Fibroblast of gingiva (primary cell): ENCODE results near the gene SMG6.
"Not testable (repeated sequence)": the region's sequence is repeated elsewhere in the genome, so short reads cannot be mapped to it uniquely, and the experiment has no call there.

Experiments
- DNase-seq: peaks from one replicate; pipeline ENCODE4 v3.0.0-alpha.2; 2011; ENCODE audit warnings: low read depth

Gene SMG6

DNA sequence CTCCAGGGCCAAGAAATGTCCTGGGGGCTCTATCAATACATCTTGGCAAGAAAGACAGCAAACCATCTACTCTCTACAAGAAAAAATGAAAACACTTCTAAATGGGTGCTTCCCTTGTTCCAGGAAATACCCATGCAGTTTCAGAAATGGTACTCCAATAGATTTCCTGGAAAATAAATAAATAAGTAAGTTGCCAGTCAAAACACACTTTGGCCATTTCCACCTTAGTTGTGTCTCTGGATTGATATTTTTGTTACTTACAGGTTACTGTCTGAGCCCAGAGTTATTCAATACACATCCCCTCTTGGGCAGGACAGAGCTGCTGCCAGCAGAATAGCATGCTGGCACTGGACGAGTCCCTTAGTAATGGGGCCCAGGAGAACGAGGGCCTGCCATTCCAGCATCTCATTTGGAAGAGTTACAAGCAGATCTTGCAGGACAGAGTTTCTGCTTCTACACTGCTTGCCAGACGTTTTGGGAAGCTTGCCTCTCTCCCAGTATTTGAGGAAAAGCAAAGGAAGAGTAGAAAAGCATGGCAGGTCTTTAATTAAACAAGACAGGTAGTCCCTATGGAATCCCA lies 100.5 kb downstream of the SMG6 start:
- no peak for DNase-seq

DNA sequence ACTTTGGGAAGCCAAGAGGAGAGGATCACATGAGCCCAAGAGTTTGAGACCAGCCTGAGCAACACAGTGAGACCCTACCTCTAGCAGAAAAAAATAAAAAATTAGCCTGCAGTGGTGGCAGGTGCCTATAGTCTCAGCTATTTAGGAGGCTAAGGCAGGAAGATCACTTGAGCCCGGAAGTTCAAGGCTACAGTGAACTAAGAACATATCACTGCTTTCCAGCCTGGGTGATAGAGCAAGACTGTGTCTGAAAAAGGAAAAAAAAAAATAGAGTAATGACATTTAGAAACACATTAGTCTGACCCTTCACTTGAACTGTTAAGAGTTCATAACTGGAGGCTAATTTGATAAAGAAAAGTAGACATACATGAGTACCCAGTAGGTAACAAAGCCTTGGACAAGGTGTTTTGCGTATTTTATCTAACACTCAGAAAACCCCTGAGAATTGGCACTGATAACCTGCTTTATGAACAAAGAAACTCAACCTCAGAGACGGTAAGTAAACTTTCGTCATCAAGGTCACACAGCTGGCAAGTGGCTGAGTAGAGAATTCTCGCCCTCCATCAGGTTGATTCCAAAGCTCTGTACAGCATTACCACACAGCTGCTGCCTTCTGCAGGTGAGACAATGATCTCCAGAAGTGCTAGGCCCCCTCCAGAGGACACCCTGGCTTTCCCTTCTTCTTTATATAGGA lies 101.1 kb downstream of the SMG6 start:
- no peak for DNase-seq

DNA sequence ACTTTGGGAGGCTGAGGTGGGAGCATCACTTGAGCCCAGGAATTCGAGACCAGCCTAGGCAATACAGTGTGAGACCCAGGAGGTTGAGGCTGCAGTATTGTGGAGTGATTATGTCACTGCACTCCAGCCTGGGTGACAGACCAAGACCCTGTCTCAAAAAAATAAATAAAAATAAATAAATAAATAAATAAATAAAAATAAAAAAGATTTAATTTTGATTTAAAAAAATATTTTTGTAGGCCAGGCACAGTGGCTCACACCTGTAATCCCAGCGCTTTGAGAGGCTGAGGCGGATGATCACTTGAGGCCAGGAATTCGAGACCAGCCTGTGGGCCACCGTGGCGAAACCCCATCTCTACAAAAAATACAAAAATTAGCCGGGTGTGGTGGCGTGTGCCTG lies 104.2 kb downstream of the SMG6 start:
- DNase-seq: not testable (repeated sequence)

DNA sequence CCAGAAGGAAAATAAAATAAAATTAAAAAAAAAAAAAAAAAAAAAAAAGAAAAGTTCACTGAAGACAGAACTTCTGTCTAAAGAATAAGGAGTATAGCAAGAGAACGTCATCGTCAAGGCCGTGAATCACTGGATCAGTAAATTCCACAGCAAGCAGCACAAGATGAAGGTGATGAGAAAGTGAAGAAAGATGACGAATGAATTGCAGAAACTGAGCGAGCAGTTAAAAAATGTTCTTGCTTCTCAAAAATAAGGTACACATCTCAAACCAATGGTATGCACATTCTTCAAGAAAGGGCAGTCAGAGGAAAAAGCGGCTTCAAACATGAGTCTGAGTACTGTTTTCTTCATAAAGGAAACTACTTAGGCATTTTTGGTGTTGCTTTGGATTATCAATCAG lies 104.7 kb downstream of the SMG6 start:
- no peak for DNase-seq

DNA sequence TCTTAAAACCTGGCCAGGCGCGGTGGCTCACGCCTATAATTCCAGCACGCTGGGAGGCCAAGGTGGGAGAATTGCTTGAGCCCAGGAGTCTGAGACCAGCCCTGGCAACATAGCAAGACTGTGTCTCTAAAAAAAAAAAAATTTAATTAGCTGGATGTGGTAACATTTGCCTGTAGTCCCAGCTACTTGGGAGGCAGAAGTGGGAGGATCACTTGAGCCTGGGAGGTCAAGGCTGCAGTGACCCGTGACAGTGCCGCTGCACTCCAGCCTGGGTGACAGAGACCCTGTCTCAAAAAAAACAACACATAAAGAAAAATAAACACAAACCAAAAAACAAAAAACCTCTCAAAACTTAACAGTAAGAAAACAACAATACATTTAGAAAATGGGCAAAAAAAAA lies 106.3 kb downstream of the SMG6 start:
- DNase-seq: no peak

DNA sequence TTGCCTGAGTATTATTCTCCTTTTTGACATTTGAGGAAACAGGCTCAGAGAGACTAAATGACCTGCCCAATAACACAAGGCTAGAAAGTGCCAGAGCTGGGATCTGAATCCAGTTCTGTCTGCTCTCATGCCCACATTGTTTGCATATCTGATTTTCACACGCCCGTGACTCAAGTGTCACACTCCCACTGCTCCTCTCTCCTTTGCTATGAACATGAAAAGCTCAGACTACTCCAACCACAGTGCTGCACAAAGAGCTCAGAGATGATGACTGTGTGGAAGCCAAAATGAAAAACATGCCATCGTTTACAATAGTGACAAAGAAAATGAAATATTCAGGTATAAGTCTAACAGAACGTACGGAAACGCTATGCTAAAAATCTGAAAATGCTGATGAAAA lies 107.9 kb downstream of the SMG6 start:
- DNase-seq: peak; percentile 30

DNA sequence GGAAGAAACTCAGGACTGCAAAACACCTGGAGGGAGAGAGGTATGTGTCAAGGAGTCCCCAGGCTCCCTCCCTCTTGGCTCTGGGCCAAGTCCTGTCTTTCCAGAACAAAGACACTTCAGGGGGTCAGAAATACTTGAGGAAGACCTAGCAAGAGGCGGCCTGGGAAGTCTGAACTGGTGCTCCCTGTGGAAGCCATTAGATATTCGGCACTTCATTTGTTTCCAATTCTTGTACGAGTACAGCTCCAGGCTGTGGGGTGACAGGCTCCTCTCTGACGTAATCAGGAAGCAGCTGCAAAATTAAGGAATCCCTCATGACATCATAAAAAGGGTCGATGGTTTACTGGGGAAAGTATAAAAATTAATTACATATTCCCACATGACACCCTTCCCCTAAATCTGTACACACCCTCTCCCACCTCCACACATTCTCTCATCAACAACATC lies 108.7 kb downstream of the SMG6 start:
- no peak for DNase-seq

DNA sequence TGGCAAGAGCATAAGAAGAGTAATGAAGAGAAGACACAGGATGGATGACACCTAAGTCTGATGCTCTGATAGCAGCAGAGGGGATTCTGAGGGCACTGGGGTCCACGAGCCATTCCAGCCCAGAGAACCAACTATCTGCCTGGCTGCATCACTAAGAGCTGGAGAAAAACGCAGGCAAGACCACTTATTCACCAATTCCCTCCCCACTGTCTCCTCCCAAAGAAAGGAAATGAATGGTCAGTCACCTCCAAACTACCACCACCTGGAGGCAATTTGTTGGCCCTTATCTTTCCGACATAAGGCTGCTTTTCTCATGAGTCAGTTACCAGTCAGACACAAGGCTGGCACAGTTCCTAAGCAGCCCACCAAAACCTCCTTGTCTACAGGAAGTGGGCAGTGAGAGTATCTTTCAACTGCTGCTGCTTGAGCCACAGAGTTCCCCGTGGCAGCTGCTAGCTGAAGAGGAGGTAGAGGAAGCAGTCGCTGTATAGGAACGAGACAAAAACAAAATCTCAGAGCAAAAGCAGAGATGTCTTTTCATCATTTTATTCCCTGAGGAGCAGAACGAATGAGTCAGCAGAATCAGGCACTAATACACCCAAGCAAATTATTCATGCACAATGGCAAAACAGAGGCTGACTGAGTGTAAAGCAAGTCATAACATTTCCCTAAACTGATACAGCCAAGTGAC lies 111.1 kb downstream of the SMG6 start:
- DNase-seq: peak; percentile 74

DNA sequence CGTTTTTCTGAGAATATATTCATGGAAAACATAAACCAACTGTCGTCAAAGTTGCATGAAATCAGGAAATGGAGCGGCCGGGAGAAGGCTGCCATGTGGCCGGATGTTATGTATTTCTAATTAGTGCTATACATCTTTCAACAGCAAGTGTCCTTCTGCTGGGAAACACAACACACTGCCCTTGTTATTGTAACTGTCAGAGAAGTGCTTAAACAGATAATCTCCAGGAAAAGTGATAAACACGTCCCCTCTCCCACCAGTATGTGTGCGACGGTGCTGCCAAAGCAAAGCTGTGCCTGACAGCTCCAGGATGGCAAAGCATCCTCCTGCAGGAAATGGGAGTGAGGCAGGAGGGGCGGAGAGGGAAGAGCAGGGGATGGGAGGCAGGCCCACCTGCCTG lies 111.8 kb downstream of the SMG6 start:
- DNase-seq: no peak

DNA sequence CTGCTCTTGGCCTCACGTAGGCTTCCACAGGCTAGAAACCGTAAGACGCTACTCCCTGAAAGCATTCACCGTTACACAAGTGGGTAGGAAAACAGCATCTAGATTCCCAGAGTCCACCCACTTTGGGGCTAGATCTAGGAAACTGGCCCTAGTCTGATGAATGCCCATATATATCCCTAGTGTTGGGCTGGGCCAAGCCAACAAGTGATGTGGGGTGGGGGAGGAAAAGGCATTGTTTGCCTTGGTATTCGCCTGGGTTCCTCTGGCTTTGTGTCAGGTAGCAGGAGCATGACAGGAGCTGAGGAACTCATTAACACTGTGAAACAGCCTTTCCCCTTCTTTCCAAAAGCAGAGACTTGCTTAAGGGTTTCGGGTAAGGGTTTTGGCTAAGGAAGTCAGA lies 112.4 kb downstream of the SMG6 start:
- no peak for DNase-seq

DNA sequence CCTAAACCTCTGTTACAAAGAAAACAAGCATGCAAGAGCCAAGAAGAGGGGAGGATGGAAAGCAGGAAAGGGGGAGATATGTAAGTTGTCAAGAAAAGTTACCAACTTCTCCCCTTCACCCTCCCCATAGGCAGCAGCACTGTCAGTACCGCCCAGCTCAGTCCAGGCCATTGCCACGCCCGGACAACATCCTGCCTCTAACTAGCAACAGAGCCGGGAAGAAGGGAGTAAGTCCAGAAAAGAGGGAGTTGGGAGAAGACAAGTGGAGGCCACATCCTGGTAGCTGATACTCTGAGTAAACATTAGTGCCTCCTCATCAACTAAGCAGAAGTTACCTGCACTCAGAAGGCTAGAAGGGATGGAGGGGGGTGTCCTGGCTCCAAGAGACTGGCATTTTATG lies 113.6 kb downstream of the SMG6 start:
- DNase-seq: peak; percentile 25

DNA sequence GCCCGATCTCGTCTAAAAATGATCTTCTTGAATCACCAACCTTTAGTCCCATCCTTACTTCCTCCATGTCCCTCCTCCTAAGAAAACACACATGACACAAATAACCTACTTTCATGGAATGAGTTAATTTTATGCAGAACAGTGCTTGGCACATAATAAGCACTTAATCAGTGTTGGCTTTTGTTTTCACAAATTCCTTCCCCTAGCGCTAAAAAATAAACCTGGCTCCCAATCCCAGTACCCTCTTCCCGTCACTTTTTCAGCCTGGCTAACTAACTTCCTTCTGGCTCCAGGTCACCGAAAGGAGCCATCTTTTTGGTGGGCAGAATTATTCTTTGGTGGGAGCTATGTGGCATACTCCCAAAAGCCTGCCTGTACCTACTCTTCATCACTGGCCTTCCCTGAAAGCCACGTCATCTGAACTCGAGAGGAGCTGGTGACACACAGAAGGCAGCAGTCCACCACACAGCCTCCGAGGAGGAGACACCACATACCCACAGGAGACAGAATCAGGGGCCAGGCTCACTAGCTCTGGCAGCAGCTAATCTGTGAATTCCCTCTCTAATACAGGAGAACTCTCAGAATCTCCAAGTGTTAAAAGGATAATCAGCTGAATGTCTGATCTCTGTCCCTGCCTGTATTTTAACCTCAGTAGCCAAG lies 114.5 kb downstream of the SMG6 start:
- no peak for DNase-seq

DNA sequence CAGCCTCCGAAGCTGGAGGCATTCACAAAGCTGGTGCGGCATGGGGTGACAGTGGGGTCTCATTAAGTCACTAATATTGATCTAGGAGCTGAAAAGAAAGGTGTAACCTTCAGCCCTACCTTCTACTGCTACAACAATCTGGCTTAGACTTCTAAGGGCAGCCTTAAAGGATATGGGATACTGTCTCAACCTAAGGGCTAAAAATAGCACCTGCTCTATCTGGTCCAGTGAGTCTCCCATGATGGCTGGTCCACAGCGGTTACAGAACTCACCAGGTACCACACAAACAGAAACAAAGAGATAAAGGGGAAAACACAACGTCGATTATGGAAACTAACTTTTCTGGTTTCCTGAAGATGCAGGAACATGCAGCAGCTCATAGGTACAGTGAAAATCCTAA lies 115.8 kb downstream of the SMG6 start:
- no peak for DNase-seq

DNA sequence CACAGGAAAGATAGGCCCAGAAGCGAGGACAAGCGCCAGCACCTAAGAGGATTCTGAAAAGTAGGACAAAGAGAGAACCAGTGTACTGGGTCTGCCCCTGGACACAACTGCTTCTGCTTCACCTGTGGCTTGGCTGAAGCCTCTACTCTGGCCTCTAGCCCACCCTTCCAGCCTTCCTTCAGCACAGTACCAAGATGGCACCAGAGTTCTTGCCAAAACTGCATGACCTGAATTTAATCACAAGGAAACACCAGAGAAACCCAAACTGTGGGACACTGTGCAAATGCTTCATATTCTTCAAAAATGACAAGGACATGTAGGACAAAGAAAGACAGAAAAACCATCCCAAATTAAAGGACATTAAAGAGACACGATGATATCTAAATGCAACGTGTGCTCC lies 116.6 kb downstream of the SMG6 start:
- no peak for DNase-seq

DNA sequence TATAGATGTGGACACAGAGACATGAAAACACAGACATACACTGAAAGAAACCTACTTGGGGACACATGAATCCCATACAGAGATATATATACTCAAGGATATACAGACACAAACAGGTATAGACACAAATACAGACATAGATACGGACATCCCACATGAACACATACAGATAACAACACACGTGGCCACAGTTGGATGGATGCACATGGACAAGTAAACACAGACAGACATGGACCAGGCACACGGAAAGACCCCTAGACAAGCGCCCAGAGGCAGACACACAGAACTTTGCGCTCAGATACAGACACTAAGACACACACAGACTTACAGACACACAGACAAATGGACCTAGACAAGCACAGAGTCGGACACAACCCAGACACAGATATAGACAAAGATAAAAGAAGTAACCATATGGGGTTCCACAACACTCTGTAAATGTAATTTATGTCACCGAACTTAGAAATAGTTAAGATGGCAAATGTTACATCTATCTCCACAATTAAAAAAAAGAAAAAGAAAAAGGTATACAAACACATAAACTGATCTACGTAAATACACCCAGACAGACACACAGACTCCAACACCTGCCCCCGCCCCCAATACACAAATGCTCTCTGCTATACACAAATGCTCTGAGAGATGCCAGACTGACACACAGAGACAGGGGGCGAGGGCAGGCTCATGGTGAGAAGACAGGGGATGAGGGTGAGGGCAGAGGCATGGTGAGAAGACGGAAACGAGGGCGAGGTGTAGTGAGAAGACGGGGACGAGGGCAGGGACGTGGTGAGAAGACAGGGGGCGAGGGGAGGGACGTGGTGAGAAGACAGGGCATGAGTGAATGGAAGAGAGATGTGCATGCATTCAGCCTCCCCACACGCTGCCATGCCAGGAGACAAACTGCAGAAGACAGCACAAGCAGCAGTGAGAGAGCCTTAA lies 118.3 kb downstream of the SMG6 start:
- no peak for DNase-seq

DNA sequence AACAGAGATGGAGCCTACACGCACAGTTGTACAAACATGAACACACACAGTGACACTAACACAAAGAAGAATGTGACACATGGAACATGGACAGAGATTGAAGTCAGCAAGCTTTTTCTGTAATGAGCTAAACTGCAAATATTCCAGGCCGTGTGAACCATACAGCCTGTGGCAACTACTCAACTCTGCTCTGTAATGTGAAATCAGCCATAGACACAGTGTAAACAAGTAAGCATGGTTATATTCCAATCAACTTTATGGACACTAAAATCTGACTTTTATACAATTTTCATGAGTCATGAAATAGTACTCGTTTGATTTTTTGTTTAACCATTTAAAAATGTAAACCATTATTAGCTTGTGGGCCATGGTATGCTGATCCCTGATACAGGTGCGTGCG lies 120.2 kb downstream of the SMG6 start:
- DNase-seq: no peak

DNA sequence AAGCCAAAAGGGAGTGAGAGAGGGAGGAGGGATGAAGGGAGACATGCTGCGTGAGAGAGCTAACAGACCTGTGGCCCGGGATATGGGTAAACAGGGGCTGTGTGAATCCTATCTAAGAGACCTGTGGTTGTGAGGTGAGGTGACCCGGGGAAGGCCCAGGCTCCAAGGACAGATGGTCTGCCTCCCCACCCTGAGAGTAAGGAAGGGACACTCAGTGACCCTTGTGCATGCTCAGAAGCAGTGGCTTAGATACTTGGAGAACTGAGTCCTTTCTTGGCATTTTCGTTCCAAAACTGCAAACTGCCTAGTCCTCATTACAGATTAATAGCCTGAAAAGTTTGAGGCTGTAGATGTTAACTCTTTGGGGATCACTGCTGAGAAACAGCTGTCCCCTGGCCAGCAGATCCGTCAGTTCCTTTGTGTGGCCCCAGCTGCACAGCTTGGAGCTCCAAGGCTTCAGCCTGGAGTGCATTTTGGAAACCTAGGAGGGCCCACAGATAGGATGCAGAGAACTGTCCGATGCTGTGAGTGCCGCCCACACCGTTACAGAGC lies 121.6 kb downstream of the SMG6 start:
- DNase-seq: no peak

DNA sequence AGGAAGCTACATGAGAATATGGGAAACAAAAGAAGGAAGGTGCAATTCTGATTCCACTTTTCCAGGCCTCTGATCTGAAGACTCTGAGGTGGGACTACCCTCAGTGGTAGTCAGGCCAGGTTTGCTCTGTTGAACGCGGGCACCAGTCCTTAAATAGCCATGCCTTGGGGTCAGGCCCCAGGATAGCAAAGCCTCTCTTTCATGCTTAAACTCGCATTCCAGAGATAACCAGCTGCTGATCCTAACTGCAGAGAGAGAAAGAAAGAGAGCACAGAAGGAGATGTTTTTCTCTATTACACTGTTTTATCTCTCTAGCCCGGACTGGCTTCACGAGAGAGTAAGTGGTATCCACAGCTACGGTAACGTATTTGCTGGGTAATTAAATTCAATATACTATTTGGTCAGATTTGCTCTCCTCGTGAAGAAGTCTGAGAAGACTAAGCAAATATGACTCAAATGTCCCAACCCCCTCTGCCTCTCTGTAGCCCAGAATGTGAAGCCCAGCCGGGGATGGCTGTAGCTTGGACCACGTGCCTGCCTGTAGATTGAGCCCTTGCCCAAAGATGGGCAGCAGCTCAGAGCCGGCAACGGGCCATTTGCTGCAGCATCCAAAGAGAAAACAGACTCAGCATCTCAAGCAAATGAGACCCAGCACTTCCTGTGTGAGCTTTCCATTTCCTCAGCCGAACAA lies 122.2 kb downstream of the SMG6 start:
- DNase-seq: peak; percentile 89

DNA sequence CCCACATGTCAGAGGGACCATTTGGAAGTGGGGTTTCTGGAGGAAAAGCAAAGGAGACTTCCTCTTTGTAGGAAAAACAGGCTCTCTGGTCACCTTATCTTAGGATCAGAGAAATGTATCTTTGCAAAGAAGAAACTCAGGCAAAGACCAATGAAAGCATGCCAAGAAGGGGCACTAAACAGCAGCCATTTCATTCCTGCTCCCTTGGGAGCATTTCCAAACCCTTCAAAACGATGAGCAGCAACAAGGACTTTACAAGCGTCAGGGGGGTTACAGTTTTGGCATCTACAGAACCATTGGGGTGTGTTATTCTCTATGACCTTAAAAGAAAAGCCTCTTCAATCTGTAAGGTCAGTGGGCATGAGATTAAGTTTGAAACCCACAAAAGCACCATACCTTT lies 122.8 kb downstream of the SMG6 start:
- no peak for DNase-seq

DNA sequence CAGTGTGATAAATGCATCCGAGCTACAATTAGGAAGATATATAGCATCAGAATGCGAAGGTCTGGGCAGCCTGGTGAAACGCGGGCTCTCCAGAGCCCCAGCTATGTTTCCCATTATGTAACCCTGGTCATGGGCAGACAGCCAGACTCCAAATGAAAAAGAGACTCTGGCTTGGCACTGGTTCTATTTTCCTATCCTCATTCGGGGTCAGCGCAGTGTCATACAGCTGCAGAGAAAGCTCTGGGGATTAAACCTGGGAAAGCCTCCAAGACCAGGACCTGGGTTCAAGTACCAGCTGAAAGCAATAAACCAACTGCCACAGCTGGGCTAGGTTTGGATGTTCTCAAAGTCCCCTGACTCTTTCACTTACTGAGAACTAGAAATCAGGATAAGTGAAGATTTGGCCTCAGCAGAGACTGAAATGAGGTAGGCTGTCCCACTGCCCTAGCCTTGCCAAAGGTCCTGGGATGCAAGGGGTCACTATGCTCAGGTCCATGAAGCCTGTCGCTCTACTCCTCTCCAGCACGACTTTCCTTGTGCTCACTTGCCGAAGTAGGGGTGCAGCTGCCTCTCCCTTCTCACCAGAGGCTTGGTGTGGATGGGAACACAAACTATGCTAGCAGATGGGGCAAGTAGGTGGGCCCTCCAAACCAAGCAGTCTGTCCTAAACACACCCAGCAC lies 123.8 kb downstream of the SMG6 start:
- DNase-seq: peak; percentile 95
